Measurements from ENCODE around the gene ZFAND3.

The ZFAND3 gene

DNA sequence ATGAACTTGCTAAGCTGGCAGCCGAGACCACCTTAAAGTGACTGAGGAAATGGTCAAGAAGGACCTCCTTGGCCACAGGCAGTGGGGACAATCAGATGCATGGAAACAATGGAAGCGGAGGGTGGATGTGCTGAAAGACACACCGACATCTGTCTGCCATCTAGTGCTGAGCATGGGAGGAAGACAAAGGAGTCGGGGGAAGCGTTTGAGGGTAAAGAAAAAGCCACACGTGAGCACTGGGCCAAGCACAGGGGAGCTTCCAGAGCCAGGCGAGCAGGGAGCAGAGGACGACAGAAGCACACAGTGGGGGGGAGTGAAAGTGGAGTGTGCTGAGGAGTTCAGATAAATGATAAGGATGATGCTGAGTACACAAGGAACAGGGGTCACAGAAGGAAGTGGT, 367.8 kb downstream of the ZFAND3 start:
- no peak for DNase-seq (ENCODE audit: low read depth)

DNA sequence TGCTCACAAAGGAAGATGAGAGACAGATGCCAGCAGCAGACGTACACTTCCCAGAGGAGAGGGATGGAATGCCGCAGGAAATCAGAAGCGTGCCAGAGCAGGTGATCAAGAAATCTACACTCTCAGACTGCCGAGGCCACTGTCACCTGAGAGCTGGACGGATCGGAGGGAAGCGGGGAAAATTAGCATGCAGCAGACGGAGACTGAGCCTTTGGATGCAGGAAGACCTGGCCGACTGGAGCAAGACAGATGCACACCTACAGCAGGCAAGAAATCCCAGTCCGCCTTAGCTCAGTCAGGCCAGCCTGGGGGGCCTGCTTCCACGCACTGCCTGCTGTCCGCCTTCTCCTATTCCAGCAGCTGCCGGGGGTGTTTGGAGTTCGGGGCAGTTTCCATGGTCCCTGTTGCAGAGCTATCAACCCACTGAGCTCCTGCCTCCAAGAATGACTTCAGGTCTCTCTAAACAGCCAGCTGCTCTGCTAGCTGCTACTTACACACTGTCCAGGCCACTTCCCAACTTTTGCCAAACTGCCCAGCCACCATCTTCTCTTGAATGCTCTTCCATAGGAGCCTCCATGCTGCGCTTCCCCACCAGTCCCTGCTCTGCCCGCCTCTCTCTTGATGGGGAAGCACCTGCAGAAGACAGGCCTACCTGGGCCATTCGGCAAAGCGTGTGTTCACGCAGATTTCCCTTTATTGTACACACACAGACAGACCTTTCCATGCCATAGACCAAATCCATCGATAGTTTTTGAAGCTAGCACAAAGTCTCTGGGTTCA, 368.5 kb downstream of the ZFAND3 start:
- no peak for DNase-seq (ENCODE audit: low read depth)

DNA sequence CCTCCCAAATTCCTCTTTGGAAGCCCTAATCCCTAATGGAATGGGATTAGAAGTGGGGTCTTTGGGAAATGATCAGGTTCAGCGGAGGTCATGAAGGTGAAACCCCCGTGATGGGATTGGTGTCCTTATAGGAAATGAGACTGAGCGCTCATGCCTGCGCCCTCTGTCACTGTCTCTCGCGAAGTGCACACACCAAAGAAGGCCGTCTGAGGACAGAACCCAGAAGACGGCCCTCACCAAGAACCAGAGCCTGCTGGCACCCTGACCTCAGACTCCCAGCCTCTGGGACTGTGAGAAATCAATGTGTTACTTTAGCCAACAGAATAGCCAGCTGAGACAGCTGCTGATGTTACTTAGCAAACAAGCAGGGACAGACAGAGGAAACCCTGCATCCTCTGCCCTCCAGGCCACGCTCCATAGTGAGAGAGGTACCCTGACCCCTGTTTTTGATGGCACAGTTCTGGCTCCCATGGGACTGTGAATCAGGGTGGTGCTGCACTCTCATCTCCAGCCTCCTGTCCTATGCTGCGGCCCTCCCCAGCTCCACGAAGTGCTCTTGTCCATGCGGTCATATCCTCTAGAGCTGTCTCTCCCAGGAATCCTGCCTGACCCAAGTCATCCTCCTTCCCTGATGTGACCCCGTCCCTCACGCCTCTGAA, 369.3 kb downstream of the ZFAND3 start:
- DNase-seq (ENCODE audit: low read depth) = no peak

DNA sequence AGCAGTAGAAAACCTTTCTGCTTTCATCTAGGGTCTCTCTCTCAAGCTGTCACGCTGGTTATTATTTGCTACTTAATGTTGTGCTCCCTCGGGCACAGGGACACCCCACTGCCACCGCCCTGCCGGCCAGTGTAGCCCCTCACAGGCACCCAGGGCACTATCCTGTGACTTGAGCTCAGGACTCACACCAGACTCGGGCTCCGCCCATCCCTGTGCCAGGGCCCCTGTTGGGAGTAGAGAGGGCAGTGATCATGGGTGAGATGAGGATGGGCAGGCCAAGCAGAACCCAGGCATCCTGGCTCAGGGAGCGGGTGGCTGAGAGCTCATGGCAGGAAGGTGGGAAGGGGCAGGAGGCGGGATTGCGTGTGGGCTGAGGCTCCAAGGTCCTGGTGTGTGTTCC, 371.9 kb downstream of the ZFAND3 start:
- DNase-seq (ENCODE audit: low read depth) = no peak

DNA sequence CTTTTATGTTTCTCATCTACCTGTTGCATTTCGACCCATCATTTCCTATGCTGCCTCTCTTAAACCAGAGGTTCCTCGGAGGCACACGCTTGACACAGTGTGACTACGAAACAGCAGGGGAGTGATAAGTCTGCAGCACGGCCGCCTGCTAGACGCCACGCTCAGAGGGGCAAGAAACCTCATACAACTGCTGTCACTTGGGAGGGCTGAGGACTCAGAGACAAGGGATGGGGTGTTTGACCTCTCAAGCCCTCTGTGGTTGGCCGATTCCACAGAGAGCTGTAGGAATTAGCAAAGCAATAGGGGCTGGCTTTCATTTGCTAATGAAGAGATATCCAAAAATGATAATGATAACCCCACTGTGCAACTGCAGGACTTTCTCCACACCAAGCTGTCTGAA, 372.5 kb downstream of the ZFAND3 start:
- no peak for DNase-seq (ENCODE audit: low read depth)

DNA sequence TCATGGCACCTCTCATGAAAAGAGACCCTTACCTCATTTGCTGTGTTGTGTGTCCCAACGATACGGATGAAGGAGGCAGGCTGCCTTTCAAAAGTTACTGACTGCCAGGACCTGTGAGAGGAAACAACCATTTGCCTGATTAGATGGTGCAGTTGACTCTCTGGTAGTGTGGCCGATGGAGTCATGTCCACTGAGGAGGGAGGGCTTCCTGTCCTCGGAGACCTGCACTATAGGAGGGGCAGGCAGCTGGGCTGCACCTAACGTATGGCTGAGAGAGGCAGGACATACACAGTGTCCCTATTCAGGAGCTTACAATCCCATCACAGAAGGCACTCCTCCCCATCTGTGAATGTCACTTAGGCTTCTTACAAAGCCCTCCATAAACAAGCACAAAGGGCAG, 373.0 kb downstream of the ZFAND3 start:
- no peak for DNase-seq (ENCODE audit: low read depth)

DNA sequence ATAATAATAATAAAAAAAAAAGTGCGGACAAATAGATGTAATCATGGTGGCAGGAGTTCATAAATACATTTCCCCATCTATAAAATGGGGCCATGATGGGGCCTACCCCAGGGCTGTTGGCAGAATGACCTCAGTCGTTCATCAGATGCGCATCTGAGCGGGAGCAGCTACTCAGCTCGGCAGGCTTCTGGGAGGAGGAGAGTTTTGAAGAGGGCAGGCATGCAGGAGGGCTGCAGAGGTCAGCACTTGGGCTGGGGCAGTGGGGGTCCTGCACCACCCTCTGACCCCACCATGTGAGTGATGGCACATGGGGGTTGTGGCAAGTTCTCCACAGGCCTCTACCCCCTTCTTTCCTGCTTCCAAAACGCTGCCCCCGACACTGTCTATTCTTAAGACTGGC, 373.5 kb downstream of the ZFAND3 start:
- DNase-seq (ENCODE audit: low read depth) = no peak

DNA sequence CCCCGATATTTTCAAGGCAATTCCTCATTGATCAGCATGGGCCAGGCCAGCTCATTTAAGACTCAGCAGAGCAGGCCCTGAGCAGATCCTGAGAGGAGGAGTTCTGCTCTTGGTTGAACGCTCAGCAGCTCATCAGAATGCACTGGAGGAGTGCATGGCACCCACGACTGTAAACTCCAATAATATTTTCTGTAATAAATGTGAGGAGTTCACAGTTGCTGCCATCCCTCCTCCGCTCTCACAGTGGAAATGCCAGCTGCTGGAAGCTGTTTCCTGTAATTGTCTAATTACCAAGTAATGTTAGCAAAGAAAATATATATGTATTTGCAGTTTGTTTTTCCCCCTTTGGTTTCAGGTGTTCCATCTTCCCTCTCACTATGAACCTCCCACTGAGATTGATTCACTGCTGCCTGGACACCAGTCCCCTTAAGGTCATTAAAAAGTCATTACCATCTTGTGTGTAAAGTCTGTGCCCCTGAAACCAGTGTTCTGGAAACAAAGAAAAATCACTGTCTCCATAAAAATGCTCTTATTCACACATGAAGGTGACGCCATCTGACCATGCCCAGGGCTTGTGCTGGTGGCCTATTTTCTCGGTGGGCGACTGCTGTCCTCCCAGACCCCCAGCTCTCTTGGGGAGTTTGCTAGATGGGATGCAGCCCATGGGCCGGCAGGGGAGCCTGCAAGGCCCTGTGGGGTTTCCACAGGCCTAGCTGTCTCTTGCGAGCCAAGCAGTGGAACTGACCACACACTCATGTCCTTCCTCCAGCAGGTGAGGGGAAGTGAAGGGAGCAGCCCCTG, 374.2 kb downstream of the ZFAND3 start:
- no peak for DNase-seq (ENCODE audit: low read depth)

DNA sequence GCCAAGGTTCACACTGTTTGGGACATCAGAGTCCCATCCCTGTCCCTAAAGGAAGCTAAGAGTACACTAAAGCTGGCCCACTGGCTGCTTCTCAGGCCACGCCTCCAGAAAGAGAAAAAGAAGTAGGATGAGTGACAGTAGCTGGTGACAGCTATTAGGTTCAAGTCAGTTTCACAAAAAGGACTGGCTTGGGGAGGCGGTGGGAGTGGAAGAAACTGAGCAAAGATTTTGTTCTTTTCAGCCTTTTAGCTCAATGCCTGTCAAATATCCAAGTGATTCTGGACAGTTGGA, 374.7 kb downstream of the ZFAND3 start:
- DNase-seq (ENCODE audit: low read depth) = no peak

DNA sequence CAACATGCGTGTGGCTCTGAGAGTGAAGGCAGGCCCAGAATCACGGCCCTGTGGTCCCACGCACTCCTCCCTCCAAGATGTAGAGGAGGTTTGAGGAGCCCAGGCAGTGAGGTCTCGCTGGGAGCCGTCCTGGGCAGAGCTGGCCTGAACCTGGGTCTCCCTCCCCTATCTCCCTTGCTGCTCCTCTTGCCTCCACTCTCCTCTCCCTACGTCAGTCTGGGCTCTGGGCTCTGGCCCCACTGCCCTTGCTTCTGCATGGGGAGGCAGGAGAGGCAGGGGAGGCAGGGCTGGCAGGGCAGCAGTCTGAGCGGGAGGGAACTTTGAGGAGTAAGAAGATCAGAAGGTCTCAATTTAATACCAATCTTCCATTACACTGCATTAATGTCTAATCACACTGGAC, 375.1 kb downstream of the ZFAND3 start:
- DNase-seq (ENCODE audit: low read depth) = no peak

DNA sequence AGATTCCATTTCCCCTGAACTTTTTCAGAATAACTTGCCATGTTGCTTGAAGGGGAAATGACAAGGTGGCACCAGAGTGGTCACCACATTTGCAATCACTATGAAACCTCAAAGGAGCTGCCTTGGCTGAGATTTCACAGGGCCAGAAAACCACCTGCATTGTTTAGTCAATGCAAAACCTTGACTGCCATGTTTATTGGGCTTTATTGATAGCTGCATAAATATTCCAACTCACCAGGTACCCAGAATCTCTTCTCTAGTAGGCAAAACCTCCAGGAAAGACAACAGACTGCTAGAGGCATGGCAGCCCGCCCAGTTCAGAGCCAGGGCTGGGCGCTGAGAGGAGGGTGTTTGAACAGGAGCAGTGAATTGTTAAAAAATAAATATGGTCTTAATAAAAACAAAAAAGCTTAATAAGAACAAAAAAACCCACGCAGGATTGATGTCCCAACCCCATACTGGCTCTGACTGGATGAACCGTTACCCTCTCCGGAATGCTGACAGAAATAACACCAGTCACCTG, 375.6 kb downstream of the ZFAND3 start:
- DNase-seq (ENCODE audit: low read depth) = no peak

DNA sequence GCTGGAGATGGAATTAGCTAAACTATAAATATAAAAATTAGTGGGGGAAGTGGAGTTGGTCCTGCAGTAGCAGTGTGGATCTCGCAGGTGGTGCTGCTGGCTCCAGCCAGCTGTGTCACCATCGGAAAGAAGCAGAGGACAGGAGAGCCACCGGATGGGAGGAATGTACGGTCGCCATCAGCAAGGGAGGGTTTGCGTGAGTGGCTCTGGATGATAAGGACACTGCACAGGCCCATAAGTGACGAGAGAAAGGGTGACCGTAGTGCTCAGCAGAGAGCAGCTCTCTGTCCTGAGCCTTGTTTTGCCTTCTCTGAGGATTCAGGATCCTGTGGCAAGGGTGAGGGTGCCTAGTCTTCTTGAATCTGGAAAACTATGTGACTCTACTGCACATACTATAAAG, 378.7 kb downstream of the ZFAND3 start:
- no peak for DNase-seq (ENCODE audit: low read depth)
